ENCODE measurements around the gene NCOR2.

NCOR2 gene

DNA sequence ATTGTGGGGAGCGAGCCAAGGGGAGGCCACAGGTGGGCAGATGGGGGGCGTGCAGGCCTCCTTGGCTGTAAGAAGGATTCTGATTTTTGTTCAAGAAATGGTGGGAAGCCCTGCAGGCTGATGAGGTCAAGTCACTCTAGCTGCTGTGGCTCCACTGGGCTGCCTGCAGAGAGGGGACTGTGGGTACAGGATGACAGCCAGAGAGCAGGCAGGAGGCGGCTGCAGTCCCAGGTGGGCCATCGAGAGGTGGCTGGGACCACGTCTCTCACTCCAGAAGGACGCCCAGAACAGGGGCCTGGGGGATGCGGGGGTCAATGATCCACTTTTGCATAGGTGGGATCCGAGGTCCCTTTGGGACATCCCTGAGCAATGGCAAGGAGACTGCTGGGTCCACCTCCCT, 9.1 kb downstream of the NCOR2 start:
- no peak for DNase-seq

- no peak for DNase-seq
These were observed 9.7 kb downstream of the NCOR2 start for GRCh38 chr12:124557518-124558223.

- DNase-seq, result no peak
These were observed 10.4 kb downstream of the NCOR2 start for GRCh38 chr12:124556896-124557501.

DNA sequence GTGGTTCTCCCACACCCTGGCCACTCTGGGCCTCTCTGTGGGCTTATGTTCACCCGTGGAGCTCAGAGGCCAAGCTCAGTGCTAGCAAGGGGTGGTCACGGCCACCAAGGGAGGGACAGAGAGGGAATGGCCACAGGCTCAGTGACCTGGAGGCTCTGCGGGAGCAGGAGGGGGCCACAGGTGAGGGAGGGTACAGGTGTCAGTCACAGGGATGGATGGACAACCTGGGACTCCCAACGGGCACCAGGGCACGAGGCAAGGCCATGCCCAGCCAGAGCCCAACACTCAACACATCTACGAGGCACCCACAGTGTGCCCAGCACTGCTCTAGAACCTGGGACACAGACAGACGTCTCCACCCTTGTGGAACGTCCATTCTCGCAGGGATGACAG, 11.3 kb downstream of the NCOR2 start:
- DNase-seq, result no peak

DNA sequence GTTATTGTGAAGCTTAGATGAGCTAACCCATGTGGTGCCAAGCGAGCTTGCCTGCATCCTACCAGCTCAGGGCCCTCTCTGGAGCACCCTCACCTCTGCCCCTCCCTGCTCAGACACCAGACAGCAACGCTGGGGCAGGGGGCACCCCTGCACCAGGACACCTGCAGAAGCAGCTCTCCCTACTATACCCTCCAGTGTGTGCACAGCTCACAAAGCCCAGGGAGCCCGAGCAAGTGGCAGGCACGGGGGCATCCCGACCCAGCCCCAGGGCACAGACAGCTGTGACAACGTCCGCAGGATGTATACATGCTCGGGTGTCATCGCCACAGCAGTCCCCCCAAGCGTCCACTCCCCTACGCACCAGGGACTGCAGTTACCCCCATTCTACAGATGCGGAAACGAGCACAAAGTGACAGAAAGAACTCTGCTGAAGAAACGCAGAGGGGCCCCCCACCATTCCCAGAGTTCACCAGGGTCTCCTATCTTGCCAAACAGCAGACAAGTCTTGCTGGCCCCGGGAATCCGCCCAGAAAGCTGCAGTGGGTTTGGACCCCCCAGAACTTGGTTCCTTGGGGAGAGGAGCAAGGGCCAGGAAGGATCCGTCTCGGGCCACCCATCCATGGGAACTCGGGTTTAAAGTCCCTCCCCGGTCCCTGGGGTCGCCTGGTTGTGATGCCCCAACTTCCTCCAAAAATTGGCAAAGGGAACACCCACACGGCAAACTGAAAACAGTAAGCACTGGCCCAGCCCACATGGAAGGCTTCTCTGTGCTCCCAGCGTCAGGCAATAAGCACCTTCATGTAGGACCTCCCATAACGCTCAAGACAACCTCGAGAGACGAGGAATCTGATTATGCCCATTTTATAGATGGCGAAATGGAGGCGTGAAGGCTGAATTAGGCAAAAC, 12.0 kb downstream of the NCOR2 start:
- no peak for DNase-seq

DNA sequence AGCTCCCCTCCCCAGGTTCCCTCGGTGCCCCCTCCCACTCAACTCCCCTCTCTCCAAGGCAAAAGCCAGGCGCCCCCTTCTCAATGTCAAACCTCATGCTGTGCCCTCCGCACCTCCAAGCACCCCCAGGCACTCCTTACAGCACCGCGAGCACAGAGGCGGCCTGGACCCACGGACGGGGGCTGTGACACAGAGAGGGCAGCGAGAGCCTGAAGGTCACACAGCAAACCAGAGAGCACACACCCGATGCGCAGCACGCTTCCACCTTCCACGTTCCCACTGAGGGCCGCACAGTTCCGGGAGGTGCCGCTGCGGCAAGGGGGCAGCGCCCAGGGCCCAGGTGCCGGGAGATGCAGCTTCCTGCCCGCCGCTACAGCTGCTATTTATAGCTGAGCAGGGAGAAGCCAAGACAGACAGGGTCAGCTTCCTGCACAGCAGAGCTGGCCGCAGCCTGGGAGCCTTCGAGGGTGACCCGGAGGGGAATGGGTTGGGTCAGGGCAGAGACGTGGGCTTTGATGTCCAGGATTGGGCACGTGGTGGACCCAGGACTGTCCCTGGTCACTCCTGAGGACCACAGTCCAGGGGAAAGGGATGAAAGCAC, 12.9 kb downstream of the NCOR2 start:
- no peak for DNase-seq

DNA sequence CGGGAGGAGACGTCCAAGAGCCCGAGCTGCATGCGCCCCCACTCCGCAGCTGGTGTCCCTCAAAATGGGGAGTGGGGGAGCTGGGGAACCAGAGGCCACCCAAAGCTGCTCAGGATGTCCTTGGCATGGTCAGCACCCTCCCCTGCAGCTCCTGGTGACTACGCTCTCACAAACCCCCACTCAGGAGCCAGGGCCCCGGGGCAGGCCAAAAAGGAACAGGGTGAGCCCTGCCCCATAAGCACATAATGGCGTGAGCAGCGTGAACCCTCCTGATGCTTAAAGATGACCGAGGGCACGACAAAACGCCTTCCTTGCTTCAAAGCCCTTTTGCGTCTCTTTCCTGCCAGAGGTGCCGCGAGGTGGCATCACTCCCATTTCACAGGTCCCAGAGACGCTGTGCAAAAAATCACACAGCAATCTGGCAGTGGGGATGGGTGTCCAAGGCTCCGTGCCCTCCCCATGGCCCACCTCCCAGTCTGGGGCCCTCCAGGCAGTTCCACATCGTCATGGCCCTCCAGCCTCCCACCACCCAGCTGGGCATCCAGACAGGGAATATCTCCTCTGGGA, 13.5 kb downstream of the NCOR2 start:
- no peak for DNase-seq

GRCh38 chr12:124551268-124552144, 15.9 kb downstream of the NCOR2 start:
- no peak for DNase-seq

GRCh38 chr12:124550123-124551089, 17.0 kb downstream of the NCOR2 start:
- no peak for DNase-seq

DNA sequence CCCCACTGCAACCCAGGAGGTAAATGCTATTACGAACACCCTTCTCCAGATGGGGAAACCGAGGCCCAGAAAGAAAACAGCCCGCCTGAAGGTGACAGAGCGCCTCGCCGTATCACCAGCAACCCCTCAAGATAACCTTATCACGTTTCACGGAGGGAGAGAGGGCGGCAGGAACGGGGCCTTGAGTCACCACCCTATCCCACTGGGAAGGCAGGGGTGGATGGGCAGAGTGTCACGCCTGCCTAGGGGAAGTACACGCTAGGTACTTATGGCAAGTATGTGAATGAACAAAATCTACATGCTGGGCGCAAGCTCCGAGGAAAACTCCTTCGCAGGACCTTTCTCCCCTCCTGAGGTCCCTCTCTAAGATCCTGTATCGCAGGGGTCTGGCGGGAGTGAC, 17.8 kb downstream of the NCOR2 start:
- DNase-seq, result no peak

DNA sequence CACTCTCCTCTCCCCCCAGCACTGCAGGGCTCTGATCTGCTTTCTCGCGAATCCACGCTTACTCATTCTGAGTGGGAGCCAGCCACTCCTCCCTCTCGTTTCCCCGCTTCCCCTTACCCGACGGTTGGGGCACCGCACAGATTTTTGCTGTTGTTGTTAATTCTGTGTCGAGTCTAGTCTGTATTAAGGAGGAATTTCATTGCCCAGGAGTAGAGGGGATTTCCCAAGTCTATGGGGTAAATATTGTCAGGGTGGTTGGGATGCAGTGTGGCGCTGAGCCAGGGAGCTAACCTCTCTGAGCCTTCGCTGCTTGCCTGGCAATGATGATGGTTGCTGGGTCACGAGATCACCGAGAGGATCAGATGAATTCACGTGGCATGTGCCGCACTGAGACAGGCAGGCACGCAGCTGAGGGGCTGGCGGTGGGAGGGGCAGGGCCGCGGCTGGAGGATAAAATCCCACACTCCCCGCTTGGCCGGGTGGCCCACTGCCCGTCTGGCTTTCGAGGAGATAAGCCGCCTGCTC, 18.5 kb downstream of the NCOR2 start:
- DNase-seq, result no peak

GRCh38 chr12:124547626-124548025, 19.8 kb downstream of the NCOR2 start:
- no peak for DNase-seq

DNA sequence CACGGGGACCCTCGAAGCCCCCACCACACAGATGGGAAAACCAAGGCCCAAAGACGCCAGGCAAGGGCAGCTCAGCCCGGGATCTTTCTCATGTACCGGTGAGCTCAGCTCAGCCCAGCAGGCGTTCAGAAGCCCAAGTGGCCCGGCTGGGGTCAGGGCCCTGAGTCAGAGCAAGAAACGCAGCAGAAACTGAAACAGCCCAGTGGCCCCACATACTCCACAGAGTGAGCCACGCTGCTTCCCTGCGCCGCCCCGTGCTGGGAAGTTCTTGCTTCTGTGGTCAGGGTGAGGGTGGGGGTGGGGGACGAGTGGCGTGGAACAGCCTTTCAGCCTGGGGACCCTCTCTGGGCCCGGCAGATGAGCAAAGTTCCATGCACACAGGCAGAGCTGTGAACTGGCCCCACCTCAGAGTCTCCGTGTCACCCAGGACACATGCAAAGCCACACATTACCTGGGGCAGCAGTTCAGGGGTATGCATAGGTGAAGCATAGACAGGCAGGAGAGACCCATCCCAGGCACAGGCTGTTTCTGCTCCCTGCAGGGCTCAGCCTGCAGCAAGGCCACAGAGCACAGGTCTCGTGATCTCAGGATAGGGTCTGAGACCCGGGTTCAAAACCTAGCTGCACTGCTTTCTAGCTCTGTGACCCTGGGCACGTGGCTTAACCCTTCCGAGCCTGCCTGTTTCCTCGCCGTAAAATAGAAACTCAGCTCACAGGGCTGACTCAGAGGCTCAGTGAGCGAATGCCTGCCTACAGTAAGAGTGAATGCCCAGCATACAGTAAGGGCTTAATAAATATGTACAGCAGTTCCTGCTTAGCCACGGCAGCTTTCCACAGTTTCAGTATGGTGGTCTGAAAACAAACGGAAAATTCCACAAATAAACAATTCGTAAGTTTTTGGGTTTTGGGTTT, 21.6 kb downstream of the NCOR2 start:
- no peak for DNase-seq

DNA sequence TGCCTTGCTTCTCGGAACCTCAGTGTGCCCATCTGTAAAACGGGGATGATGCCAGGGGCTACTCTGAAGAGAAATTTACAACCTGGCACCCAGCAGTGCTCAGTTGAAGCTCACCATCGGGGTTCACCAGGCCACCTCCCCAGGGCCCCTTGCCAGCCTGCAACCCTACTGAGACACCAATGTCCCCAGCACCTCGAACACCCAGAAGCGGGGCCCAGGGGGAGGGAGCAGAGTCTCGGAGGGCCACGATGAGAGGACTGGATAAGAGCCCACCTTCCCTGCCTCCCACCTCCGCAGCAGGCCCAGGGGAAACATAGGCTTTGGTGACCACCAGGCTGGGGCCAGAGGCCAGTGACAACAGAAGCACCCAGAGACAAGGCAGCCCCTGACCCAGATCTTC, 22.4 kb downstream of the NCOR2 start:
- DNase-seq, result no peak

DNA sequence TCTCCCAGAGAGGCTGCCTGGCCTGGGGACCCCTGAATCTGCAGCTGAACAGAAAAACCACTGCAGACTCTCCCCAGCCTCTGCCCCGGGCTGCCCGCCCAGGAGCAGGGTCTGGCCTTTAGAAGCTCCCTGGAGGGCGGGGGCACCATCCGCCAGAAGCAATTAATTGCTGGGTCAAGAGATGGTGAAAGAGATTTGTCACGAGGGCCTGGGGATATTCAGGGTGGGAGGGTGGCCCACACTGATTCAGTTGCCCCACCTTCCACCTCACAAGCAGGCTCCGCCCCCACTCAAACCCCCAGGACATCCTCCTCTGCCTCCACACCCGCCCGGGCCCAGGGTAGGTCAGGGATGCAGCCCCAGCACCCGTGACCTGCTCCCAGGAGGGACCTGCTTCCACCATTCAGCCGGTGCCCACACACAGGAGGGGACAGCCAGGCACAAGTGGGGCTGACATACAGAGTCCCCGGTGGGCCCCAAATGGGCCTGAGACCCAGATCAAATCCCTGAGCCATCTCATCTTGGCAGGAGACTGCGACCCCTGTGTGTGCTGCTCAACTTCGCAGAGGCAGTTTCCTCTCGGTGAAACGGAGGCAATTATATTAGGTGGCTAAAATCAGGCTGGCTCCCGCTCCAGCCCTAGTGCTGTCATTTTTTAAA, 23.0 kb downstream of the NCOR2 start:
- no peak for DNase-seq

DNA sequence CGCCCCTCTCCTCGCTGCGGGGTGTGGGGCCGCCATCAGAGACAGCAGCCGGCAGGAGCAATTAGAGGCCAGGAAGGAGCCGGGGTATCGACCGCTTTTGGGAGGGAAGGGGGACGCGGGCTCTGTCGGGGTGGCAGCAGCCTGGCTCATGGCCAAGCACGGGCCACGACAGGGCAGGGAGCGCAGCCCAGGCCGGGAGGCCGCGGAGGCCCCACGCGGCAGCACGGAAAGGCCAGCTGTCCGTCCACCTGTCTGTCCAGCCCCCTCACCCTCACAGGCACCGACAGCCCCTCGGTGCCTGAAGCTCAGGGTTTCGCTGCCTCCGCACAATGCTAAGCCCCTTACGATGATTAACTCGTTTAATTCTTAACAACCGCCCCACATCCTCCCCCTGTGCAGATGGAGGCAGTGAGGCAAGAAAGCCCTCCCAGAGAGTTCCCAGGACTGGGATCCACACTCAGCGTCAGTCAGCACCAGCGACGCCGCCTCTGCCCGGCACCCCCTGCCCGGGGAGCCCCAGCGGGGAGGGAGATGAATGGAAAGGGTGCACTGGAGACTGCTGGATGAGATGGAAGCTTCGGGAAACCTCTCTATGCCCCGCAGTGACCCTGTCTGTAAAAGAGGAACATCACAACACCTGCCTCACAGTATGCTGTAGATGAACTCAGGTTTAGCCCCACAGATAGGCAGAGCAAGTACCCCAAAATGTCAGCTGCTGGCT, 23.7 kb downstream of the NCOR2 start:
- DNase-seq, result no peak

DNA sequence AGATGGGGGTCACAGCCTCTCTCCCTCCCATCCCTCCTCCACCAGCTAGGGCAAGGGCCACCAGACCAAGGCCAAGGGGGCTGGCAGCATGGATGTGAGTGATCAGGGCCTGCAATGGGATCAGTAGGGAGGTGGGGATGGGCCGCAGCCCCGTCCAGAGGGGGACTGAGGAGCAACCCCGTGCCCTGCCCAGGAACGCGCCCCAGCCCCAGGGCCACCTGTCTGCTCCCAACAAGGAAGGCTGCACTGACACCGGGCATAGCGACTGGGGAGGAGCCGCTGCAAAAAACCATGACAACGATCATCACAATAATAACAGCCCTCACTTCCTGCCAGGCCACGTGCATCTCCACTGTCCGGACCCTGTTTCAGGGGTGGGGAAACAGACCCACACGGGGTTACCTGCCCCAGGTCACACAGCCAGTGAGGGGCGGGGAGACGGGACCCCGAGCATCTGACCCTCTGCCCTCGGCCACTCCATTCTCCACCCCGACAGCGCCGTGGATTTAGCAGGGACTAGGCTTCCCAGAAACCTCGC, 24.3 kb downstream of the NCOR2 start:
- DNase-seq, result no peak

Data from activated naive CD4-positive, alpha-beta T cell treated with anti-CD3 and anti-CD28 coated beads, Interleukin-2, amount 50 U/mL, for 16 hours (primary cell).